ENCODE measurements around the gene ACSM3.

- TF ChIP-seq POLR2A (IDR thresholded peaks at IDR 0.05; ENCODE audit: low read length) (no peak), GATA1 (IDR thresholded peaks at IDR 0.05; ENCODE audit: low read depth, low read length) (no peak)
Observed at GRCh38 chr16:20782470-20782869, 18.7 kb downstream of the ACSM3 start.
